ENCODE measurements around the gene KLF6. TPM values are rescaled to one million over a fixed set of nuclear protein-coding genes. Genes with fewer than 3 reads are reported as not detected.

KLF6 gene
- polyA plus RNA-seq, 1 of the 3 experiments (the other 2 are of a cell fraction), result 148 TPM

DNA sequence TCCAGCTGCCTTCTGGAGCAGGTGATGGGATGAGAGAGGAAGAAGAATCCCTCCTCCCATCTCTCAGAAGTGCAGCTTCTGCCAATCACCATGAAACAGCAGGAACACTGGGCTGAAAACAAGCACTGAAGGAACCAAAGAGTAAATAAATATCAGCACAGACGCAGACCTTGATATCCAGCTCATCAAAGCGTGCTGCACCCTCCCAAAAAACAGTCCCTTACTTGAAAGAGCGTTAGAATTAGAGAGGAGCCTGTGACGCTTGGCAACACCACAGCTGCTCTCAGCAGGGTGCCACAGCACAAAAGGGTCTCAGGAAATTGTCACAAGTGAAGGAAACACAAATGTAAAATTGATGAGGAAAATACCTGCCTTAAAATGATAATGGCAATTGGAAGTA, 39.5 kb downstream of the KLF6 start:
- no peaks in the 10 kb centered on the region for H3K9me2 ChIP-seq
- no peak overlapping the region for H3K27ac ChIP-seq (ENCODE audit: low read depth in 2 of 2, low read length in 1 of 2)
- peaks cover 7% of the 10 kb centered on the region for H3F3A ChIP-seq (replicated peaks; ENCODE audit: insufficient read depth)
- H3K79me2 ChIP-seq (ENCODE audit: insufficient read depth), result no peaks in the 10 kb centered on the region
- ChIA-PET POLR2A (no interaction called here), CTCF (no interaction called here)
- H3K27me3 ChIP-seq (ENCODE audit: insufficient read depth), result no peaks in the 10 kb centered on the region
- no peaks in the 10 kb centered on the region for H3K9me3 ChIP-seq
- no peak overlapping the region for H2AFZ ChIP-seq (ENCODE audit: low read depth)
- H3K4me1 ChIP-seq (ENCODE audit: control insufficient read depth in 1 of 2, insufficient read depth in 2 of 2, low read depth in 1 of 2, low read length in 1 of 2), result peaks cover 6 to 12% of the 10 kb centered on the region in 2 experiments; a peak in 3 of 4 replicates
- 93% methylated on average over 4 of the region's 4 CpGs for WGBS (ENCODE audit: low lambda C conversion rate)
- H3K36me3 ChIP-seq (replicated peaks in 1 of 2; ENCODE audit: control insufficient read depth in 1 of 2, insufficient read depth in 2 of 2, low read length in 1 of 2), result no peaks in the 10 kb centered on the region
- H3K4me2 ChIP-seq, result no peak overlapping the region
- H3K4me3 ChIP-seq (ENCODE audit: low read depth in 2 of 2, low read length in 1 of 2), result no peak overlapping the region
- TF ChIP-seq GABPA (IDR thresholded peaks at IDR 0.05; ENCODE audit: low read depth), result no peak
- no peak for TF ChIP-seq FOSL2 (IDR thresholded peaks at IDR 0.05; ENCODE audit: borderline replicate concordance, low read depth)
- TF ChIP-seq, protein P1, sequence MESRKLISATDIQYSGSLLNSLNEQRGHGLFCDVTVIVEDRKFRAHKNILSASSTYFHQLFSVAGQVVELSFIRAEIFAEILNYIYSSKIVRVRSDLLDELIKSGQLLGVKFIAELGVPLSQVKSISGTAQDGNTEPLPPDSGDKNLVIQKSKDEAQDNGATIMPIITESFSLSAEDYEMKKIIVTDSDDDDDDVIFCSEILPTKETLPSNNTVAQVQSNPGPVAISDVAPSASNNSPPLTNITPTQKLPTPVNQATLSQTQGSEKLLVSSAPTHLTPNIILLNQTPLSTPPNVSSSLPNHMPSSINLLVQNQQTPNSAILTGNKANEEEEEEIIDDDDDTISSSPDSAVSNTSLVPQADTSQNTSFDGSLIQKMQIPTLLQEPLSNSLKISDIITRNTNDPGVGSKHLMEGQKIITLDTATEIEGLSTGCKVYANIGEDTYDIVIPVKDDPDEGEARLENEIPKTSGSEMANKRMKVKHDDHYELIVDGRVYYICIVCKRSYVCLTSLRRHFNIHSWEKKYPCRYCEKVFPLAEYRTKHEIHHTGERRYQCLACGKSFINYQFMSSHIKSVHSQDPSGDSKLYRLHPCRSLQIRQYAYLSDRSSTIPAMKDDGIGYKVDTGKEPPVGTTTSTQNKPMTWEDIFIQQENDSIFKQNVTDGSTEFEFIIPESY (IDR thresholded peaks at IDR 0.05; ENCODE audit: borderline replicate concordance, low read depth), result no peak
- no peak for TF ChIP-seq EZH2phosphoT487 (IDR thresholded peaks at IDR 0.05; ENCODE audit: borderline replicate concordance, low read depth)
- TF ChIP-seq MEF2A (IDR thresholded peaks at IDR 0.05; ENCODE audit: borderline replicate concordance, low read depth), result no peak
- TF ChIP-seq, protein P2, sequence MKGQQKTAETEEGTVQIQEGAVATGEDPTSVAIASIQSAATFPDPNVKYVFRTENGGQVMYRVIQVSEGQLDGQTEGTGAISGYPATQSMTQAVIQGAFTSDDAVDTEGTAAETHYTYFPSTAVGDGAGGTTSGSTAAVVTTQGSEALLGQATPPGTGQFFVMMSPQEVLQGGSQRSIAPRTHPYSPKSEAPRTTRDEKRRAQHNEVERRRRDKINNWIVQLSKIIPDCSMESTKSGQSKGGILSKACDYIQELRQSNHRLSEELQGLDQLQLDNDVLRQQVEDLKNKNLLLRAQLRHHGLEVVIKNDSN (IDR thresholded peaks at IDR 0.05; ENCODE audit: borderline replicate concordance, low read depth), result no peak
- no peak for TF ChIP-seq FOXM1 (IDR thresholded peaks at IDR 0.05; ENCODE audit: low read depth)
- TF ChIP-seq SMC3 (IDR thresholded peaks at IDR 0.05; ENCODE audit: low read depth, low read length), result no peak
- TF ChIP-seq, protein P3, sequence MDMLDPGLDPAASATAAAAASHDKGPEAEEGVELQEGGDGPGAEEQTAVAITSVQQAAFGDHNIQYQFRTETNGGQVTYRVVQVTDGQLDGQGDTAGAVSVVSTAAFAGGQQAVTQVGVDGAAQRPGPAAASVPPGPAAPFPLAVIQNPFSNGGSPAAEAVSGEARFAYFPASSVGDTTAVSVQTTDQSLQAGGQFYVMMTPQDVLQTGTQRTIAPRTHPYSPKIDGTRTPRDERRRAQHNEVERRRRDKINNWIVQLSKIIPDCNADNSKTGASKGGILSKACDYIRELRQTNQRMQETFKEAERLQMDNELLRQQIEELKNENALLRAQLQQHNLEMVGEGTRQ (IDR thresholded peaks at IDR 0.05; ENCODE audit: borderline replicate concordance, low read depth, low read length), result no peak
- no peak for TF ChIP-seq MXI1 (IDR thresholded peaks at IDR 0.05; ENCODE audit: low read depth, low read length)
- no peak overlapping the region for H3K9ac ChIP-seq
- no peaks in the 10 kb centered on the region for H4K20me1 ChIP-seq (ENCODE audit: insufficient read depth)
- DNase-seq, result no peak

DNA sequence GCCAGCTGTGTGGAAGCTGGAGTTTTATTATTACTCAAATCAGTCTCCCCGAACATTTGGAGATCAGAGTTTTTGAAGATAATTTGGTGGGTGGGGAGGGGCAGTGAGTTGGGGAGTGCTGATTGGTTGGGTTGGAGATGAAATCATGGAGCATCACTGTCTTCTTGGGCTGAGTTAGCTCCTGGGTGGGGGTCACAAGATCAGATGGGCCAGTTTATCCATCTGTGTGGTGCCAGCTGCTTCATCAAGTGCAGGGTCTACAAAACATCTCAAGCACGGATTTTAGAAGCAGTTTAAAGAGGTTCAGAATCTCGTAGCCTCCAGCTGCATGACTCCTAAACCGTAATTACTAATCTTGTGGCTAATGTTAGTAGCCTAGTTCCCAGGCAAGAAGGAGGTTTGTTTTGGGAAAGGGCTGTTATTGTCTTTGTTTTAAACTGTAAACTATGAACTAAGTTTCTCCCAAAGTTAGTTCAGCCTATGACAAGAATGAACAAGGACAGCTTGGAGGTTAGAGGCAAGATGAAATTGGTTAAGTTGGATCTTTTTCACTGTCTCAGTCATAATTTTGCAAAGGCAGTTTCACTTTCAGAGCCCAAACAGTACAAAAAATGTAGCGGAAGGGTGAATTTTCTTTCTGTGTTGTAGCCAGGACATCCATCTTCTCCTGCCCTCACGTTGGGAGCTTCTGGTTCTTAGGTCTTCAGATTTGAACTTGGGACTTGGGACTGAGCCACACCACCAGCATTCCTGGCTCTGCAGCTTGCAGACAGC, 43.1 kb downstream of the KLF6 start:
- Histone ChIP-seq H3K79me2 (ENCODE audit: insufficient read depth) (no peaks in the 10 kb centered on the region), H3K9me2 (no peaks in the 10 kb centered on the region), H2AFZ (ENCODE audit: low read depth) (peak overlapping the region; percentile 60; the same call in 1 of the 2 replicates), H3K4me1 (ENCODE audit: control insufficient read depth in 1 of 2, insufficient read depth in 2 of 2, low read depth in 1 of 2, low read length in 1 of 2) (peaks cover 0 to 14% of the 10 kb centered on the region in 2 experiments; a peak in 1 of 4 replicates), H3K4me3 (ENCODE audit: low read depth in 2 of 2, low read length in 1 of 2) (no peak overlapping the region), H3K9ac (no peak overlapping the region), H3K9me3 (no peaks in the 10 kb centered on the region), H3K4me2 (no peak overlapping the region), H3K27ac (ENCODE audit: low read depth in 2 of 2, low read length in 1 of 2) (no peak overlapping the region), H3F3A (replicated peaks; ENCODE audit: insufficient read depth) (peaks cover 18% of the 10 kb centered on the region), H4K20me1 (ENCODE audit: insufficient read depth) (no peaks in the 10 kb centered on the region), H3K27me3 (ENCODE audit: insufficient read depth) (no peaks in the 10 kb centered on the region), H3K36me3 (replicated peaks in 1 of 2; ENCODE audit: control insufficient read depth in 1 of 2, insufficient read depth in 2 of 2, low read length in 1 of 2) (no peaks in the 10 kb centered on the region)
- no peak for DNase-seq
- TF ChIP-seq RAD21 (IDR thresholded peaks at IDR 0.05; ENCODE audit: low read length) (no peak), MEF2A (IDR thresholded peaks at IDR 0.05; ENCODE audit: borderline replicate concordance, low read depth) (no peak), RXRA (IDR thresholded peaks at IDR 0.05; ENCODE audit: borderline replicate concordance, low read depth) (no peak), EZH2phosphoT487 (IDR thresholded peaks at IDR 0.05; ENCODE audit: borderline replicate concordance, low read depth) (no peak), NFIC (IDR thresholded peaks at IDR 0.05; ENCODE audit: borderline replicate concordance) (no peak), GABPA (IDR thresholded peaks at IDR 0.05; ENCODE audit: low read depth) (no peak), CHD2 (IDR thresholded peaks at IDR 0.05; ENCODE audit: low read length, partially characterized antibody) (no peak)
- TF ChIP-seq, protein P4, sequence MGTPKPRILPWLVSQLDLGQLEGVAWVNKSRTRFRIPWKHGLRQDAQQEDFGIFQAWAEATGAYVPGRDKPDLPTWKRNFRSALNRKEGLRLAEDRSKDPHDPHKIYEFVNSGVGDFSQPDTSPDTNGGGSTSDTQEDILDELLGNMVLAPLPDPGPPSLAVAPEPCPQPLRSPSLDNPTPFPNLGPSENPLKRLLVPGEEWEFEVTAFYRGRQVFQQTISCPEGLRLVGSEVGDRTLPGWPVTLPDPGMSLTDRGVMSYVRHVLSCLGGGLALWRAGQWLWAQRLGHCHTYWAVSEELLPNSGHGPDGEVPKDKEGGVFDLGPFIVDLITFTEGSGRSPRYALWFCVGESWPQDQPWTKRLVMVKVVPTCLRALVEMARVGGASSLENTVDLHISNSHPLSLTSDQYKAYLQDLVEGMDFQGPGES (IDR thresholded peaks at IDR 0.05; ENCODE audit: low read depth, low read length), result no peak
- WGBS (ENCODE audit: low lambda C conversion rate), result 95% methylated on average over 5 of the region's 6 CpGs
- POLR2A ChIA-PET, result no interaction called here
- CTCF ChIA-PET, result no interaction called here

All from SK-N-SH (cell line).